HepG2 (cell line): Measurements from ENCODE around the gene AJUBA. TPM values are rescaled to one million over a fixed set of nuclear protein-coding genes. Genes with fewer than 3 reads are reported as not detected.

ENCODE experiments used
- ATF7 ChIP-seq, 2 experiments: fragments of 450-650 bp in 1 of 2; sonication (generic) in 1 of 2; formaldehyde crosslinking in 1 of 2; IDR thresholded peaks; 2 replicates each; pipeline versions ENCODE4 v1.4.0 to v1.6.1; 2016 to 2020; ENCODE audit warnings: antibody characterized with exemption in 1 of 2, mild to moderate bottlenecking in 1 of 2, missing genetic modification reagents in 1 of 2
- BCL6 ChIP-seq: IDR thresholded peaks from 2 replicates; pipeline ENCODE4 v1.6.1; 2016; ENCODE audit warnings: missing genetic modification reagents, missing compliant biosample characterization
- ERF ChIP-seq: IDR thresholded peaks from 2 replicates; pipeline ENCODE4 v1.6.1; 2018; ENCODE audit warnings: missing biosample characterization, missing genetic modification reagents
- HNRNPK ChIP-seq: fragments of 200-400 bp; formaldehyde crosslinking; IDR thresholded peaks from 2 replicates; pipeline ENCODE4 v1.6.1; 2018; ENCODE audit warnings: low read length, low read depth, moderate library complexity, mild to moderate bottlenecking; ENCODE audit not compliant: poor library complexity, severe bottlenecking
- KAT7 ChIP-seq: IDR thresholded peaks from 2 replicates; pipeline ENCODE4 v1.6.1; 2018; ENCODE audit warnings: borderline replicate concordance, missing compliant biosample characterization
- KDM2A ChIP-seq: sonication (generic); formaldehyde crosslinking; IDR thresholded peaks from 2 replicates; pipeline ENCODE4 v1.4.0; 2020; ENCODE audit warnings: low read depth, missing genetic modification reagents, borderline replicate concordance
- KDM3A ChIP-seq: IDR thresholded peaks from 2 replicates; pipeline ENCODE4 v1.6.1; 2018; ENCODE audit warnings: low read depth, missing compliant biosample characterization
- NKX3-1 ChIP-seq: sonication (generic); formaldehyde crosslinking; IDR thresholded peaks from 2 replicates; pipeline ENCODE4 v1.5.0; 2020; ENCODE audit warnings: missing genetic modification reagents
- PAF1 ChIP-seq: IDR thresholded peaks from 2 replicates; pipeline ENCODE4 v1.6.1; 2016; ENCODE audit warnings: missing genetic modification reagents, missing compliant biosample characterization
- PPARG ChIP-seq: conservative IDR thresholded peaks from 2 replicates; pipeline ENCODE4 v1.6.1; 2016; ENCODE audit warnings: missing biosample characterization, missing genetic modification reagents
- RXRA ChIP-seq: sonication (generic); formaldehyde crosslinking; IDR thresholded peaks from 2 replicates; pipeline ENCODE4 v1.5.1; 2020; ENCODE audit warnings: missing genetic modification reagents
- SIN3A ChIP-seq: IDR thresholded peaks from 2 replicates; pipeline ENCODE4 v1.6.1; 2011; ENCODE audit warnings: low read depth, mild to moderate bottlenecking, control low read depth, low read length, borderline replicate concordance
- SOX13 ChIP-seq, 3 experiments: fragments of 450-650 bp in 1 of 3; sonication (generic) in 1 of 3; formaldehyde crosslinking in 1 of 3; IDR thresholded peaks in 2 of 3; conservative IDR thresholded peaks in 1 of 3; 2 replicates each; pipeline versions ENCODE4 v1.5.0 to v1.6.1; 2016 to 2020; ENCODE audit warnings: antibody characterized with exemption in 1 of 3, mild to moderate bottlenecking in 1 of 3, missing compliant biosample characterization in 1 of 3, missing genetic modification reagents in 1 of 3, moderate library complexity in 1 of 3
- STAG1 ChIP-seq: sonication (generic); formaldehyde crosslinking; IDR thresholded peaks from 2 replicates; pipeline ENCODE4 v1.4.0; 2020; ENCODE audit warnings: missing genetic modification reagents
- TARDBP ChIP-seq: sonication (generic); formaldehyde crosslinking; IDR thresholded peaks from 2 replicates; pipeline ENCODE4 v1.8.0; 2022; ENCODE audit warnings: mild to moderate bottlenecking, missing genetic modification reagents
- ZC3H4 ChIP-seq: sonication (generic); formaldehyde crosslinking; IDR thresholded peaks from 2 replicates; pipeline ENCODE4 v1.4.0; 2020; ENCODE audit warnings: missing genetic modification reagents, borderline replicate concordance
- ZNF335 ChIP-seq: sonication (generic); formaldehyde crosslinking; IDR thresholded peaks from 2 replicates; pipeline ENCODE4 v1.4.0; 2020; ENCODE audit warnings: missing genetic modification reagents
- ZNF430 ChIP-seq: sonication (generic); formaldehyde crosslinking; IDR thresholded peaks from 2 replicates; pipeline ENCODE4 v1.9.0; 2021; ENCODE audit warnings: mild to moderate bottlenecking, missing genetic modification reagents
- ZNF580 ChIP-seq: IDR thresholded peaks from 2 replicates; pipeline ENCODE4 v1.6.1; 2016; ENCODE audit warnings: low read depth, borderline replicate concordance
- ZNF678 ChIP-seq: sonication (generic); formaldehyde crosslinking; IDR thresholded peaks from 2 replicates; pipeline ENCODE4 v1.4.0; 2020; ENCODE audit warnings: mild to moderate bottlenecking, missing genetic modification reagents
- ZNF777 ChIP-seq: sonication (generic); formaldehyde crosslinking; IDR thresholded peaks from 2 replicates; pipeline ENCODE4 v1.4.0; 2020; ENCODE audit warnings: missing genetic modification reagents
- polyA plus RNA-seq, 8 experiments: library from polyadenylated mRNA; depleted of rRNA in 3 of 8; stranded (reverse) in 7 of 8; unstranded in 1 of 8; fragments of >200 nt; fragmentation: Illumina TruSeq in 4 of 8; extraction: Trizol in 4 of 8; gene quantifications; 2 replicates each; pipeline versions ENCODE4 v1.2.1 to v1.2.3, GENCODE V29; 2011 to 2016; ENCODE audit warnings: low read depth in 4 of 8, missing spikeins in 1 of 8, mixed read lengths in 1 of 8; ENCODE audit not compliant: insufficient read depth in 1 of 8
- total RNA-seq, 5 experiments: library from RNA; depleted of rRNA; stranded (reverse); fragments of >200 nt; fragmentation: Illumina TruSeq; extraction: Trizol; gene quantifications; 2 replicates each; pipeline ENCODE4 v1.2.3, GENCODE V29; 2016; ENCODE audit warnings: low read depth in 1 of 5
- TF ChIP-seq, protein P1 (sequence below): sonication (generic); formaldehyde crosslinking; IDR thresholded peaks from 2 replicates; pipeline ENCODE4 v1.5.0; 2020; ENCODE audit warnings: missing genetic modification reagents, mild to moderate bottlenecking, borderline replicate concordance
- TF ChIP-seq, protein P2 (sequence below): sonication (generic); formaldehyde crosslinking; IDR thresholded peaks from 2 replicates; pipeline ENCODE4 v1.4.0; 2020; ENCODE audit warnings: mild to moderate bottlenecking, missing genetic modification reagents
- TF ChIP-seq, protein P3 (sequence below): sonication (generic); formaldehyde crosslinking; IDR thresholded peaks from 2 replicates; pipeline ENCODE4 v1.4.0; 2020; ENCODE audit warnings: missing genetic modification reagents
- TF ChIP-seq, protein P4 (sequence below), 2 experiments: fragments of 450-650 bp in 1 of 2; sonication (generic) in 1 of 2; formaldehyde crosslinking; IDR thresholded peaks; 2 replicates each; pipeline versions ENCODE4 v1.5.0 to v1.8.0; 2020 to 2022; ENCODE audit warnings: mild to moderate bottlenecking in 1 of 2, missing genetic modification reagents in 1 of 2

AJUBA gene
- total and polyA plus RNA-seq, 2 of the 13 experiments (the other 11 are each of a cell fraction or from before 2014, with no cell fraction given) = 157 to 241 TPM

DNA sequence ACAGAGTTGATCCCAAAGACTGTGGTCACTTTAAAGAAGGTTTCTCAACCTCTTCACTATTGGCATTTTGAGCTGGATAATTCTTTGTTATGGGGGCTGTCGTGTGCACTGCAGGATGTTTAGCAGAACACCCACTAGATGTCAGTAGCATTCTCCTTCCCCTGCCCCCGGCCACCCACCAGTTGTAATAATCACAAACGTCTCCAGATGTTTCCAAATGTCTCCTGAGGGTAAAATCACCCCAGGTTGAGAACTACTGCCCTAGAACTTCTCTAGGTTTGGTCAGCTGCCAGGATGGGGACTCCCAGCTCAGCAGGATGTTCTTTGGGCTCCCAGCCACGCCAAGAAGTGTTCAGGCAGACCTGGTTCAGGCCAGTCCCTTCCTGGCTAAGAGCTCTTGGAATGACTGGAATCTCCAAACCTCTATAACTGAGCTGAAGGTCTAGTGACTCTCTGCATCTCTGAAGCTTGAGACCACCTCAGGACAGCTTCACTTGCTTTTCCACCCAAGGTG is 12.5 kb upstream of the AJUBA start (continued):
- TF ChIP-seq, protein P1, sequence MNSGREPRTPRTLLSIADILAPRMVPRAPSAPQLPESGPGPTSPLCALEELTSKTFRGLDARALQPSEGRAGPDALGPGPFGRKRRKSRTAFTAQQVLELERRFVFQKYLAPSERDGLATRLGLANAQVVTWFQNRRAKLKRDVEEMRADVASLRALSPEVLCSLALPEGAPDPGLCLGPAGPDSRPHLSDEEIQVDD = no peak
- TF ChIP-seq ERF (CRISPR knock-in tag) (0 out of 2 replicates have a peak, but pooled peaks have one; percentile 30), ZNF777 (0 out of 2 replicates have a peak, but pooled peaks have one; percentile 47), ZNF580 (CRISPR knock-in tag) (peak; percentile 55; the same call in 1 of the 2 replicates), ZNF678 (CRISPR knock-in tag) (0 out of 2 replicates have a peak, but pooled peaks have one; percentile 46), PAF1 (no peak), HNRNPK (no peak), ATF7 (IDR thresholded peaks at IDR 0.05) (no peak), ATF7 (CRISPR knock-in tag; IDR thresholded peaks at IDR 0.05) (no peak), BCL6 (CRISPR knock-in tag) (0 out of 2 replicates have a peak, but pooled peaks have one; percentile 7), STAG1 (CRISPR knock-in tag) (peak; percentile 82), NKX3-1 (0 out of 2 replicates have a peak, but pooled peaks have one; percentile 33), KDM2A (CRISPR knock-in tag) (peak; percentile 40; the same call in 1 of the 2 replicates), KAT7 (CRISPR knock-in tag) (no peak), ZNF335 (peak; percentile 30; the same call in 1 of the 2 replicates), ZNF430 (CRISPR knock-in tag) (0 out of 2 replicates have a peak, but pooled peaks have one; percentile 42), PPARG (CRISPR knock-in tag) (0 out of 2 replicates have a peak, but pooled peaks have one; percentile 36), ZC3H4 (CRISPR knock-in tag) (no peak), TARDBP (CRISPR knock-in tag) (0 out of 2 replicates have a peak, but pooled peaks have one; percentile 10), RXRA (CRISPR knock-in tag) (no peak), SOX13 (IDR thresholded peaks at IDR 0.05) (no peak), SOX13 (CRISPR knock-in tag; conservative IDR thresholded peaks at IDR 0.05 in 1 of 2, IDR thresholded peaks at IDR 0.05 in 1 of 2) (0 out of 4 replicates have a peak, but pooled peaks of 1 of the 2 experiments have one; percentile 18), KDM3A (CRISPR knock-in tag) (0 out of 2 replicates have a peak, but pooled peaks have one; percentile 26), SIN3A (no peak)
- TF ChIP-seq, protein P2, sequence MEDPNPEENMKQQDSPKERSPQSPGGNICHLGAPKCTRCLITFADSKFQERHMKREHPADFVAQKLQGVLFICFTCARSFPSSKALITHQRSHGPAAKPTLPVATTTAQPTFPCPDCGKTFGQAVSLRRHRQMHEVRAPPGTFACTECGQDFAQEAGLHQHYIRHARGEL (CRISPR knock-in tag) = 0 out of 2 replicates have a peak, but pooled peaks have one; percentile 10
- TF ChIP-seq, protein P3, sequence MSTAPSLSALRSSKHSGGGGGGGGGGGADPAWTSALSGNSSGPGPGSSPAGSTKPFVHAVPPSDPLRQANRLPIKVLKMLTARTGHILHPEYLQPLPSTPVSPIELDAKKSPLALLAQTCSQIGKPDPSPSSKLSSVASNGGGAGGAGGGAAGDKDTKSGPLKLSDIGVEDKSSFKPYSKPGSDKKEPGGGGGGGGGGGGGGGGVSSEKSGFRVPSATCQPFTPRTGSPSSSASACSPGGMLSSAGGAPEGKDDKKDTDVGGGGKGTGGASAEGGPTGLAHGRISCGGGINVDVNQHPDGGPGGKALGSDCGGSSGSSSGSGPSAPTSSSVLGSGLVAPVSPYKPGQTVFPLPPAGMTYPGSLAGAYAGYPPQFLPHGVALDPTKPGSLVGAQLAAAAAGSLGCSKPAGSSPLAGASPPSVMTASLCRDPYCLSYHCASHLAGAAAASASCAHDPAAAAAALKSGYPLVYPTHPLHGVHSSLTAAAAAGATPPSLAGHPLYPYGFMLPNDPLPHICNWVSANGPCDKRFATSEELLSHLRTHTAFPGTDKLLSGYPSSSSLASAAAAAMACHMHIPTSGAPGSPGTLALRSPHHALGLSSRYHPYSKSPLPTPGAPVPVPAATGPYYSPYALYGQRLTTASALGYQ (CRISPR knock-in tag) = 0 out of 2 replicates have a peak, but pooled peaks have one; percentile 32
- TF ChIP-seq, protein P4, sequence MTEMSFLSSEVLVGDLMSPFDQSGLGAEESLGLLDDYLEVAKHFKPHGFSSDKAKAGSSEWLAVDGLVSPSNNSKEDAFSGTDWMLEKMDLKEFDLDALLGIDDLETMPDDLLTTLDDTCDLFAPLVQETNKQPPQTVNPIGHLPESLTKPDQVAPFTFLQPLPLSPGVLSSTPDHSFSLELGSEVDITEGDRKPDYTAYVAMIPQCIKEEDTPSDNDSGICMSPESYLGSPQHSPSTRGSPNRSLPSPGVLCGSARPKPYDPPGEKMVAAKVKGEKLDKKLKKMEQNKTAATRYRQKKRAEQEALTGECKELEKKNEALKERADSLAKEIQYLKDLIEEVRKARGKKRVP (CRISPR knock-in tag; IDR thresholded peaks at IDR 0.05) = no peak
